Gastrocnemius medialis (tissue), 4 donors: ENCODE results near the gene RAD54L. TPM values are rescaled to one million over a fixed set of nuclear protein-coding genes. Genes with fewer than 3 reads are reported as not detected.
"Not testable (repeated sequence)": the region's sequence is repeated elsewhere in the genome, so short reads cannot be mapped to it uniquely, and the experiment has no call there.

Experiments used
- ATAC-seq, 2 donors: fragments of 150-250 bp; one replicate each; pipeline ENCODE4 v1.9.1; 2016
- DNase-seq, 2 donors: peaks; one replicate each; pipeline ENCODE4 v3.0.0-alpha.2; 2019
- H3K27ac ChIP-seq, 4 donors: fragments of 200-600 bp; sonication (generic); 1 replicate in 1 of 4; 2 replicates in 3 of 4; pipeline ENCODE4 v1.5.1; 2016 to 2018; ENCODE audit warnings: mild to moderate bottlenecking in 2 of 4, moderate library complexity in 1 of 4
- H3K27me3 ChIP-seq, 3 donors: fragments of 200-600 bp; sonication (generic) in 2 of 3; 1 replicate in 1 of 3; 2 replicates in 2 of 3; pipeline versions ENCODE4 v1.5.1 to v1.6.0; 2016 to 2019; ENCODE audit warnings: mild to moderate bottlenecking in 1 of 3, moderate library complexity in 1 of 3
- H3K36me3 ChIP-seq, 2 donors: fragments of 200-600 bp; sonication (generic) in 1 of 2; one replicate each; pipeline ENCODE4 v1.5.1; 2017 to 2018
- H3K4me1 ChIP-seq, 2 donors: fragments of 200-600 bp; sonication (generic) in 1 of 2; one replicate each; pipeline ENCODE4 v1.5.1; 2016 to 2017; ENCODE audit warnings: mild to moderate bottlenecking in 2 of 2
- H3K4me3 ChIP-seq, 4 donors: fragments of 200-600 bp; sonication (generic) in 3 of 4; 1 replicate in 1 of 4; 2 replicates in 3 of 4; pipeline ENCODE4 v1.5.1; 2016 to 2019; ENCODE audit warnings: mild to moderate bottlenecking in 2 of 4
- H3K9me3 ChIP-seq, 3 donors: fragments of 200-600 bp; sonication (generic) in 2 of 3; 1 replicate in 1 of 3; 2 replicates in 2 of 3; pipeline ENCODE4 v1.5.1; 2016 to 2019
- POLR2A ChIP-seq, 2 donors: fragments of 450-650 bp; IDR thresholded peaks; one replicate each; pipeline ENCODE4 v1.6.1; 2017; ENCODE audit warnings: antibody characterized with exemption in 2 of 2, mild to moderate bottlenecking in 2 of 2, moderate library complexity in 2 of 2
- in situ Hi-C, 4 donors: fragments of 200-750 bp; cut with MboI; loops; one replicate each; pipeline versions ENCODE4 v1.15.0 to v1.8.0; 2017; ENCODE audit warnings: low sequenced_read_pairs in 4 of 4
- intact Hi-C: fragments of 100-400 bp; cut with DNase I; formaldehyde crosslinking; loops from one replicate; pipeline ENCODE4 v1.15.1; 2023; ENCODE audit warnings: low total_unique reads
- total RNA-seq, 4 donors: library from RNA; depleted of rRNA; stranded (reverse); fragments of >200 nt; gene quantifications; one replicate each; pipeline versions ENCODE4 v1.1.0 to v1.2.3, GENCODE V29; 2016
- TF ChIP-seq, protein P1 (sequence below), 5 experiments: fragments of 450-650 bp in 3 of 5; fragments of 200-600 bp in 2 of 5; sonication (generic) in 2 of 5; IDR thresholded peaks in 4 of 5; conservative IDR thresholded peaks in 1 of 5; 1 replicate in 4 of 5; 2 replicates in 1 of 5; pipeline ENCODE4 v1.5.1; 2016 to 2019; ENCODE audit warnings: antibody characterized with exemption in 5 of 5, mild to moderate bottlenecking in 3 of 5, moderate library complexity in 3 of 5

The RAD54L gene
- total RNA-seq, 4 donors from 2014 or later = 1.1 TPM; not detected in 3

DNA sequence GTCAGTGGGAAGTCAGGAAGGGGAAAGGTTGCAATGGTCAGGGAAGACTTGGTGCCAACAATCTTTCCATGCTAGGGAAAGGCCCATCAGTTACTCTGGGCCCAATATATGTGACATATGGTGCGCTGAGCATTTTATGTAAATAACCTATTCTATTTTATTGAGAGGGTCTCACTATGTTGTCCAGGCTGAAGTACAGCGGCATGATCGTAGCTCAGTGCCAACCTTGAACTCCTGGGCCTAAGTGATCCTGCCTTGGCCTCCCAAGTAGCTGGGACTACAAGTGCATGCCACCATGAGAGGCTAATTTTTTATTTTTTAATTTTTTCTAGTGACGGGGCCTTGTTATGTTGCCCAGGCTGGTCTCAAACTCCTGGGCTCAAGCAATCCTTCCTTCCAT, 62.8 kb downstream of the RAD54L start:
- intact Hi-C loops = no loop called here
- DNase-seq (no peak), ATAC-seq (no peak)
- TF ChIP-seq, protein P1, sequence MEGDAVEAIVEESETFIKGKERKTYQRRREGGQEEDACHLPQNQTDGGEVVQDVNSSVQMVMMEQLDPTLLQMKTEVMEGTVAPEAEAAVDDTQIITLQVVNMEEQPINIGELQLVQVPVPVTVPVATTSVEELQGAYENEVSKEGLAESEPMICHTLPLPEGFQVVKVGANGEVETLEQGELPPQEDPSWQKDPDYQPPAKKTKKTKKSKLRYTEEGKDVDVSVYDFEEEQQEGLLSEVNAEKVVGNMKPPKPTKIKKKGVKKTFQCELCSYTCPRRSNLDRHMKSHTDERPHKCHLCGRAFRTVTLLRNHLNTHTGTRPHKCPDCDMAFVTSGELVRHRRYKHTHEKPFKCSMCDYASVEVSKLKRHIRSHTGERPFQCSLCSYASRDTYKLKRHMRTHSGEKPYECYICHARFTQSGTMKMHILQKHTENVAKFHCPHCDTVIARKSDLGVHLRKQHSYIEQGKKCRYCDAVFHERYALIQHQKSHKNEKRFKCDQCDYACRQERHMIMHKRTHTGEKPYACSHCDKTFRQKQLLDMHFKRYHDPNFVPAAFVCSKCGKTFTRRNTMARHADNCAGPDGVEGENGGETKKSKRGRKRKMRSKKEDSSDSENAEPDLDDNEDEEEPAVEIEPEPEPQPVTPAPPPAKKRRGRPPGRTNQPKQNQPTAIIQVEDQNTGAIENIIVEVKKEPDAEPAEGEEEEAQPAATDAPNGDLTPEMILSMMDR (IDR thresholded peaks at IDR 0.05 in 4 of 5, conservative IDR thresholded peaks at IDR 0.05 in 1 of 5) = no peak
- Histone ChIP-seq H3K4me1 (peaks cover 11 to 24% of the 10 kb centered on the region in 2 donors), H3K27me3 (no peaks in the 10 kb centered on the region), H3K9me3 (no peaks in the 10 kb centered on the region), H3K27ac (no peak overlapping the region), H3K4me3 (no peak overlapping the region), H3K36me3 (peaks cover 4 to 68% of the 10 kb centered on the region in 2 donors)
- in situ Hi-C loops = no loop called here

DNA sequence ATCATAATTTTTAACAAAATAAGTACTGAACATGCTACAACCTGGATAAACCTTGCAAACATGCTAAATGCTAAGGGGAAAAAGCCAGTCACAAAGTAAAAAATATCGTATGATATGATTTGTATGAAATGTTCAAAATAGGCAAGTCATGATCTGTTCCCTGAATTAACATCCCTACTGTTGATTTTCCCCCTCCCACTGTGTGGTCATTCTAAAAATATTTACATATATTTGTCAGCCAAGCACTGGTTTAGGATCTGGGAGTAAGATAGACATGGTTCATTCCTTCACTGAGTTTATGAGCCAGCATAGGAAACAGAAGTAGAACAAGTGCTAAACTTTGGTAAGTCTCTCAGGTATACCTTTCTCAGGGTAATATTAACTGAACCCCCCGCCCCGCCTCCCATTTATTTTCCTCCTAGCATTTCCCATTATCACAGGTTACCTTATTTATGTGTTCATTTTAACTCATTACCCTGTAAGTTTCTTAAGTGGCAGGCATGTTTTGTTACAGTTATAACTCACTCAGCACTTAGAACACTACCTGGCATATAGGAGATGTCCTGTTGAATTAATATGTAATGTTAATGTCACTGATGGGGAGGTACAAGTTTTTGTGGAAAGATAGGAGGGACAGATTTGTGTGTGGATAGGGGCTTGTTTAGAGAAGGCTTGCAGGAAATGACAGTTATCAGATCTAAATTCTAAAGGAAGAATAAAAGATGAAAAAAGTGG, 68.3 kb downstream of the RAD54L start:
- Histone ChIP-seq H3K9me3 (no peaks in the 10 kb centered on the region), H3K27ac (no peak overlapping the region), H3K36me3 (peaks cover 0 to 65% of the 10 kb centered on the region in 2 donors), H3K4me3 (no peak overlapping the region), H3K4me1 (no peaks in the 10 kb centered on the region), H3K27me3 (no peaks in the 10 kb centered on the region)
- TF ChIP-seq, protein P1 (IDR thresholded peaks at IDR 0.05 in 4 of 5, conservative IDR thresholded peaks at IDR 0.05 in 1 of 5) = no peak
- no peak for TF ChIP-seq POLR2A (IDR thresholded peaks at IDR 0.05)
- intact Hi-C loops (no loop called here), in situ Hi-C loops (no loop called here)
- DNase-seq (no peak), ATAC-seq (no peak)

DNA sequence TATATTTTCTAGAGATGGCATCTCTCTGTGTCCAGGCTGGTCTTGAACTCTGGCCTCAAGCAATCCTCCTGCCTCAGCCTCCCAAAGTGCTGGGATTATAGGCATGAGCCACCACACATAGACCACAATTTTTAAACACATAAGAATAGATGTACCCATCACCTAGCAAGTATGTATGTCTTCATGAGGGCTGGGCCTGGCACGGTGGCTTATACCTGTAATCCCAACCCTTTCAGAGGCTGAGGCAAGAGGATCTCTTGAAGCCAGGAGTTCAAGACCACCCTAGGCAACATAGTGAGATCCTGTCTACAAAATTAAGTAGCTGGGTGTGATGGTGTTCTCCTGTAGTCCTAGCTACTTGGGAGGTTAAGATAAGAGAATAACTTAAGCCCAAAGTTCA, 69.8 kb downstream of the RAD54L start:
- Histone ChIP-seq H3K4me1 (no peaks in the 10 kb centered on the region), H3K36me3 (peaks cover 0 to 50% of the 10 kb centered on the region in 2 donors), H3K4me3 (no peak overlapping the region), H3K9me3 (no peaks in the 10 kb centered on the region), H3K27ac (no peak overlapping the region), H3K27me3 (no peaks in the 10 kb centered on the region)
- in situ Hi-C loops = no loop called here
- TF ChIP-seq, protein P1 (IDR thresholded peaks at IDR 0.05 in 4 of 5, conservative IDR thresholded peaks at IDR 0.05 in 1 of 5) = no peak
- TF ChIP-seq POLR2A (IDR thresholded peaks at IDR 0.05) = no peak
- DNase-seq (no peak), ATAC-seq (no peak)
- intact Hi-C loops = no loop called here

DNA sequence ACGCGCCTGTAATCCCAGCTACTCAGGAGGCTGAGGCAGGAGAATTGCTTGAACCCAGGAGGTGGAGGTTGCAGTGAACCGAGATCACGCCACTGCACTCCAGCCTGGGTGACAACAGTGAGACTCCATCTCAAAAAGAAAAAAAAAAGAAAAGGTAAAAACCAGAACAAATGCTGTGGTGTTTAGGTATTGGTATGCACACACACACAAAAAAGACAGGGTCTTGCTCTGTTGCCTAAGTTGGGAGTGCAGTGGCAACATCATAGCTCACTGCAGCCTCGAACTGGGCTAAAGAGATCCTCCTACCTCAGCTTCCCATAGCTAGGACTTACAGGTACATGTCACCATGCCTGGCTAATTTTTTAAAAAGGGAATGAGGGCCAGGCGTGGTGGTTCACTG, 71.7 kb downstream of the RAD54L start:
- intact Hi-C loops, in situ Hi-C loops, H3K4me3 ChIP-seq, DNase-seq, H3K27me3 ChIP-seq, ATAC-seq, H3K4me1 ChIP-seq, H3K9me3 ChIP-seq, H3K27ac ChIP-seq: not testable (repeated sequence)
- H3K36me3 ChIP-seq = peaks cover 0 to 30% of the 10 kb centered on the region in 2 donors

DNA sequence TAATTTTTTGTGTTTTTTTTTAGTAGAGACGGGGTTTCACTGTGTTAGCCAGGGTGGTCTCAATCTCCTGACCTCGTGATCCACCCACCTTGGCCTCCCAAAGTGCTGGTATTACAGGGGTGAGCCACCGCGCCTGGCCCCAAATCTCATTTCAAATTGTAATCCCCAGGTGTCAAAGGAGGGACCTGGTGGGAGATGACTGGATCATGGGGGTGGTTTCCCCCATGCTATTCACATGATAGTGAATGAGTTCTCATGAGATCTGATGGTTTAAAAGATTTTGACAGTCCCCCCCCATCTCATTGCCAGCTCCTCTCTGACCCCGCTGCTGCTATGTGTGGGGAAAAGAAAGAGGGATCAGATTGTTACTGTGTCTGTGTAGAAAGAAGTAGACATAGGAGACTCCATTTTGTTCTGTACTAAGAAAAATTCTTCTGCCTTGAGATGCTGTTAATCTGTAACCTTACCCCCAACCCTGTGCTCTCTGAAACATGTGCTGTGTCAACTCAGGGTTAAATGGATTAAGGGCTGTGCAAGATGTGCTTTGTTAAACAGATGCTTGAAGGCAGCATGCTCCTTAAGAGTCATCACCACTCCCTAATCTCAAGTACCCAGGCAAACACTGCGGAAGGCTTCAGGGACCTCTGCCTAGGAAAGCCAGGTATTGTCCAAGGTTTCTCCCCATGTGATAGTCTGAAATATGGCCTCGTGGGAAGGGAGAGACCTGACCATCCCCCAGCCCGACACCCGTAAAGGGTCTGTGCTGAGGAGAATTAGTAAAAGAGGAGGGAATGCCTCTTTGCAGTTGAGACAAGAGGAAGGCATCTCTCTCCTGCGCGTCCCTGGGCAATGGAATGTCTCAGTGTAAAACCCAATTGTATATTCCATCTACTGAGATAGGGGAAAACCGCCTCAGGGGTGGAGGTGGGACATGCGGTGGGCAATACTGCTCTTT, 72.7 kb downstream of the RAD54L start:
- H3K27ac ChIP-seq, H3K4me1 ChIP-seq, ATAC-seq, H3K27me3 ChIP-seq, H3K4me3 ChIP-seq, in situ Hi-C loops, H3K9me3 ChIP-seq, DNase-seq, intact Hi-C loops: not testable (repeated sequence)
- H3K36me3 ChIP-seq = peaks cover 0 to 24% of the 10 kb centered on the region in 2 donors

DNA sequence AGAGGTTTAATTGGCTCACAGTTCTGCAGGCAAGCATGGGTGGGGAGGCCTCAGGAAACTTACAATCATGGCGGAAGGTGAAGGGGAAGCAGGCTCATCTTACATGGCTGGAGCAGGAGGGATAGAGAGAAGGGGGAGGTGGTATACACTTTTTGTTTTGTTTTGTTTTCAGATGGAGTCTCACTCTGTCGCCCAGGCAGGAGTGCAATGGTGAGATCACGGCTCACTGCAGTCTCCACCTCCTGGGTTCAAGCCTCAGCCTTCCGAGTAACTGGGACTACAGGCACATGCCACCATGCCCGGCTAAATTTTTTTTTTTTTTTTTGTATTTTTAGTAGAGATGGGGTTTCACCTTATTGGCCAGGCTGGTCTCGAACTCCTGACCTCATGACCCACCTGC, 74.6 kb downstream of the RAD54L start:
- H3K27ac ChIP-seq, H3K4me1 ChIP-seq, in situ Hi-C loops, ATAC-seq, H3K4me3 ChIP-seq, intact Hi-C loops, H3K36me3 ChIP-seq, H3K27me3 ChIP-seq, H3K9me3 ChIP-seq, DNase-seq: not testable (repeated sequence)

DNA sequence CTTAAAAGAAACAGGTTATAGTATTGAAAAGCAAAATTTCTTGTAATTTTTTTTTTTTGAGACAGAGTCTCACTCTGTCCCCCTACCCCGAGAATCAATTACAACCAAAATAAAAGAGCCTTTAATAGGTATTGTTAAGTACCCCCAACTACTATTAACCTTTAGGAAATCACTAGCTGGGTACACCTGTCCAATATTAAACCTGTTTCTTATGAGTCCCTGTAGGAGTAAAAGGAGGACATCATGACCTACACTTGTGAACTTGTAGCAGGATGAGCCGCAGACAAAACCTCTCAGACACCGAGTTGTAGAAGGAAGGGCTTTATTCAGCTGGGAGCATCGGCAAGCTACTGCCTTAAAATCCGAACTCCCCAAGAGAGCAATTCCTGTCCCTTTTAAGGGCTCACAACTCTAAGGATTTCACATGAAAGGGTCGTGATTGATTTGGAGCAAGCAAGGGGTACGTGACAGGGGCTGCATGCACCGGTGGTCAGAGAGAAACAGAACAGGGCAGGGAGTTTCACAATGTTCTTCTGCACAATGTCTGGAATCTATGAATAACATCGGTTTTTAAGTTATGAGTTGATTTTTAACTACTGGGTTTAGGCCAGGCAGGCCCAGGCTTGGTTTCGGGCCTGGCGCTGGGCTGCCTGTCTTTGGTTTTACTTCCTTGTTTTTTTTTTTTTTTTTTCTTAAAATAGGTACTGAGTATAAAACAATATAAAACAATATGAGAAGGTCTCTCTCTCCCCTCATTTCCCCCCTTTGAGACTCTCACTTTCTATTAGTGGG, 77.9 kb downstream of the RAD54L start:
- H3K4me1 ChIP-seq, H3K4me3 ChIP-seq, in situ Hi-C loops, intact Hi-C loops, DNase-seq, H3K36me3 ChIP-seq, ATAC-seq, H3K27ac ChIP-seq, H3K9me3 ChIP-seq, H3K27me3 ChIP-seq: not testable (repeated sequence)
